ENCODE measurements around the gene CXCL14.

The CXCL14 gene

GRCh38 chr5:135553688-135554462, 24.9 kb downstream of the CXCL14 start:
- H3K4me3 ChIP-seq (ENCODE audit: low read length), result peak overlapping the region; percentile 33

GRCh38 chr5:135551593-135552447, 27.0 kb downstream of the CXCL14 start:
- no peak overlapping the region for H3K4me3 ChIP-seq (ENCODE audit: low read length)
- DNase-seq (ENCODE audit: low read depth), result peak; percentile 71
- TF ChIP-seq CTCF (conservative IDR thresholded peaks at IDR 0.05; ENCODE audit: low read length), result peak; percentile 84

More at GRCh38 chr5:135553688-135554462, 24.9 kb downstream of the CXCL14 start:
- DNase-seq (ENCODE audit: low read depth), result peak; percentile 21
- peak; percentile 49 for TF ChIP-seq CTCF (conservative IDR thresholded peaks at IDR 0.05; ENCODE audit: low read length)

DNA sequence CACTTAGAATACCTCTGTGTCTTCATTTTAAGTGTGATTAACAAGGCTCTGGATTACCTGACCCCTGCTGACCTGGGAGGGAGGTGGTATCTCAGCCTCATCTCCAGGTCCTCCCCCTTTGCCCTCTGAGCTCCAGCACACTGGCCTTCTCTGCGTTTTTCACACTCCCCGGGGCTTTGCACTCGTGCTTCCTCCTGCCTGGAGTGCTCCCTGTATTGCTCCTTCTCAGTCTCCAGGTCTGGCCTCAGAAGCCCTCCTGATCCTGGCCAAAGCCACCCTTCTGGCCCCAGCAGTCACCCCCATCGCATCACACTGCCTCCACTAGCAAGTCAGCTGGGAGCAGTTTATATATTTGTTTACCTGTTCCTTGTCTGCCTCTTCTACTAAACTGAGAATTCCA, 29.4 kb downstream of the CXCL14 start:
- H3K4me3 ChIP-seq (ENCODE audit: low read length), result no peak overlapping the region
- TF ChIP-seq CTCF (conservative IDR thresholded peaks at IDR 0.05; ENCODE audit: low read length), result no peak
- DNase-seq (ENCODE audit: low read depth), result no peak

DNA sequence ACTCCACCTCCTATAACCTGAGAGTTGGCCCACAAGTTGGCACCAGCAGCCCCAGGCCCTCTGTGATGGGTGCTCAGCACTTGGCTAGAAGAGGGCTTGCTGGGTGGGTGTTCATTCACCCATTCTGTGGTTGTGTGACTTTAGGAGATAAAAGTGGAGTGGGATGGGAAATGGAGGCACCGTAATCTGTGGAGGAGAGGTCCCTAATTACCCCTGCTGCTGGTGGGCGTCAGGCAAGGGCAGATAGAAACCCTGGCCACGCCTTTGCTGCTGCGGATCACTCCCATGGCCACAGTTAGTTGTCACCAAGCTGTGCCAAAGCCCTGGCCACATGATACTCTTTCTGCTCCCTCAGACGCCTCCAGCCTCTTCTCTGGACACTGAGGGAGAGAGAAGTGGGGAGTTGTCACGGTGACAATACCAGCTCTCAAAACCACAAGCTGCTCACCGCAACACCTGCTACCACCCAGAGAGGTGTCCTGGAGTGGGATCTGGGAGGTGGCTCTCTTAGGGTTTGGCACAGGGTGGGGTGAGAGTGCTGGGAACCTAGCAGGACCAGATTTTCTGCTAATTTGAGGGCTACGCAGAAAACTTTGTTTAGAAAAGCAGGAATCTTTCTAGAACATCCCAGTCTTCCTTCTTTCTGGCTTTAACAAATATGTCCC, 31.1 kb downstream of the CXCL14 start:
- TF ChIP-seq CTCF (conservative IDR thresholded peaks at IDR 0.05; ENCODE audit: low read length), result no peak
- no peak for DNase-seq (ENCODE audit: low read depth)
- no peak overlapping the region for H3K4me3 ChIP-seq (ENCODE audit: low read length)

GRCh38 chr5:135546912-135547311, 31.9 kb downstream of the CXCL14 start:
- no peak for TF ChIP-seq CTCF (conservative IDR thresholded peaks at IDR 0.05; ENCODE audit: low read length)
- no peak overlapping the region for H3K4me3 ChIP-seq (ENCODE audit: low read length)
- DNase-seq (ENCODE audit: low read depth), result no peak

GRCh38 chr5:135546101-135546500, 32.7 kb downstream of the CXCL14 start:
- no peak overlapping the region for H3K4me3 ChIP-seq (ENCODE audit: low read length)
- no peak for TF ChIP-seq CTCF (conservative IDR thresholded peaks at IDR 0.05; ENCODE audit: low read length)
- no peak for DNase-seq (ENCODE audit: low read depth)

All from AG10803 (cell line).